Measurements from ENCODE around the gene WBP2NL. TPM values are rescaled to one million over a fixed set of nuclear protein-coding genes. Genes with fewer than 3 reads are reported as not detected.
"Not testable (repeated sequence)": the region's sequence is repeated elsewhere in the genome, so short reads cannot be mapped to it uniquely, and the experiment has no call there.

The WBP2NL gene
- total RNA-seq, 1 experiment from 2014 or later = 1.0 TPM

GRCh38 chr22:42070517-42071422 is 72.2 kb downstream of the WBP2NL start, which contains the start of gene NAGA:
Gene NAGA (minus strand): TSS chr22:42070812. CDS start chr22:42070297, 515 bp downstream.
- TSS peak; percentile 35 for BruUV-seq (replicated peaks)
- ChIA-PET POLR2A (interaction anchor here (0.5 to 0.9 kb wide), 6 partner anchors 9 to 124 kb away, joined by 3 to 10 read pairs (median 4); partner anchors contain the start of genes CENPM and WBP2NL), CTCF (interaction anchor here (0.8 to 1.5 kb wide), 3 partner anchors 20 to 145 kb away, joined by 3 to 4 read pairs (median 4); partner anchors contain the start of genes CENPM and NDUFA6)
- H3K27me3 Mint-ChIP-seq (ENCODE audit: insufficient read depth, unreplicated experiment) = no peaks in the 10 kb centered on the region
- no peak for TF ChIP-seq CTCF (IDR thresholded peaks at IDR 0.05; ENCODE audit: insufficient read depth in 1 of 2, low read depth in 1 of 2, low read length in 1 of 2, severe bottlenecking in 1 of 2, unreplicated experiment in 1 of 2)
- H3K4me3 ChIP-seq (ENCODE audit: low read depth, low read length) = peak within 1 kb of the TSS; percentile 70
- no peaks in the 10 kb centered on the region for H3K9me3 ChIP-seq
- H3K27me3 ChIP-seq (replicated peaks; ENCODE audit: control insufficient read depth, insufficient read depth, low read length) = no peaks in the 10 kb centered on the region
- DNase-seq = peak; percentile 94 to 96
- H3K36me3 Mint-ChIP-seq (ENCODE audit: insufficient read depth, unreplicated experiment) = peaks cover 10% of the 10 kb centered on the region
- peak within 1 kb of the TSS; percentile 89 for H3K27ac Mint-ChIP-seq (ENCODE audit: unreplicated experiment)
- H3K4me3 Mint-ChIP-seq (ENCODE audit: unreplicated experiment) = peak within 1 kb of the TSS; percentile 92
- peaks cover 26% of the 10 kb centered on the region for H3K4me1 ChIP-seq
- intact Hi-C loops (cut with micrococcal nuclease; ENCODE audit: unreplicated experiment) = loop anchor here (1.0 to 10.0 kb wide), 6 partner anchors 9 to 544 kb away; partner anchors contain the start of genes CENPM, PMM1, POLDIP3 and SEPTIN3
- peaks cover 5% of the 10 kb centered on the region for H3K4me1 Mint-ChIP-seq (ENCODE audit: low read depth, unreplicated experiment)
- H3K9me3 Mint-ChIP-seq (ENCODE audit: unreplicated experiment) = no peaks in the 10 kb centered on the region
- no peaks in the 10 kb centered on the region; the same call in 1 of the 2 replicates for H3K36me3 ChIP-seq (ENCODE audit: control insufficient read depth, insufficient read depth, low read length)

GRCh38 chr22:42071508-42071907 is 72.9 kb downstream of the WBP2NL start:
- H3K4me1 Mint-ChIP-seq (ENCODE audit: low read depth, unreplicated experiment); H3K27me3 ChIP-seq (replicated peaks; ENCODE audit: control insufficient read depth, insufficient read depth, low read length); H3K27me3 Mint-ChIP-seq (ENCODE audit: insufficient read depth, unreplicated experiment); BruUV-seq (replicated peaks); H3K9me3 Mint-ChIP-seq (ENCODE audit: unreplicated experiment); DNase-seq; H3K36me3 ChIP-seq (ENCODE audit: control insufficient read depth, insufficient read depth, low read length); H3K9me3 ChIP-seq: not testable (repeated sequence)
- Mint-ChIP-seq H3K36me3 (ENCODE audit: insufficient read depth, unreplicated experiment) (peaks cover 17% of the 10 kb centered on the region), H3K4me3 (ENCODE audit: unreplicated experiment) (peak overlapping the region; percentile 92), H3K27ac (ENCODE audit: unreplicated experiment) (peak overlapping the region; percentile 89)
- Histone ChIP-seq H3K4me1 (peaks cover 26% of the 10 kb centered on the region), H3K4me3 (ENCODE audit: low read depth, low read length) (peak overlapping the region; percentile 70)
- ChIA-PET POLR2A (interaction anchor here (0.5 to 0.9 kb wide), 4 partner anchors 9 to 125 kb away, joined by 3 to 10 read pairs (median 4); partner anchors contain the start of genes CENPM and WBP2NL), CTCF (interaction anchor here (0.6 to 1.5 kb wide), 4 partner anchors 19 to 146 kb away, joined by 3 to 4 read pairs (median 4); partner anchors contain the start of genes CENPM and NDUFA6)
- intact Hi-C loops (cut with micrococcal nuclease; ENCODE audit: unreplicated experiment) = loop anchor here (5.0 to 10.0 kb wide), 5 partner anchors 104 to 543 kb away; partner anchors contain the start of genes CENPM, PMM1, POLDIP3 and SEPTIN3

GRCh38 chr22:42072606-42073330 is 74.2 kb downstream of the WBP2NL start:
- H3K4me3 Mint-ChIP-seq (ENCODE audit: unreplicated experiment) = peak overlapping the region; percentile 72
- no peaks in the 10 kb centered on the region for H3K9me3 ChIP-seq
- TF ChIP-seq CTCF (IDR thresholded peaks at IDR 0.05; ENCODE audit: insufficient read depth in 1 of 2, low read depth in 1 of 2, low read length in 1 of 2, severe bottlenecking in 1 of 2, unreplicated experiment in 1 of 2) = peak in 1 of 2 experiments; percentile 20
- H3K36me3 ChIP-seq (ENCODE audit: control insufficient read depth, insufficient read depth, low read length) = peaks cover 1% of the 10 kb centered on the region; the same call in 1 of the 2 replicates
- no peaks in the 10 kb centered on the region for H3K27me3 ChIP-seq (replicated peaks; ENCODE audit: control insufficient read depth, insufficient read depth, low read length)
- no TSS peak for BruUV-seq (replicated peaks)
- H3K4me3 ChIP-seq (ENCODE audit: low read depth, low read length) = no peak overlapping the region
- H3K4me1 Mint-ChIP-seq (ENCODE audit: low read depth, unreplicated experiment) = peaks cover 5% of the 10 kb centered on the region
- POLR2A ChIA-PET = no interaction called here
- DNase-seq = peak in 1 of 2 experiments; percentile 27
- H3K27ac Mint-ChIP-seq (ENCODE audit: unreplicated experiment) = peak overlapping the region; percentile 83
- peaks cover 20% of the 10 kb centered on the region for H3K36me3 Mint-ChIP-seq (ENCODE audit: insufficient read depth, unreplicated experiment)
- peaks cover 26% of the 10 kb centered on the region for H3K4me1 ChIP-seq
- CTCF ChIA-PET = no interaction called here
- H3K9me3 Mint-ChIP-seq (ENCODE audit: unreplicated experiment) = no peaks in the 10 kb centered on the region
- intact Hi-C loops (cut with micrococcal nuclease; ENCODE audit: unreplicated experiment) = loop anchor here (5.0 to 10.0 kb wide), 5 partner anchors 105 to 542 kb away; partner anchors contain the start of genes CENPM, PMM1, POLDIP3 and SEPTIN3
- no peaks in the 10 kb centered on the region for H3K27me3 Mint-ChIP-seq (ENCODE audit: insufficient read depth, unreplicated experiment)

All from Caco-2 (cell line).